Loucy (cell line): ENCODE results near the gene IL18.

Experiments used
- CTCF ChIP-seq: fragments of 200-600 bp; sonication (generic); conservative IDR thresholded peaks from 2 replicates; pipeline ENCODE4 v1.5.1; 2014; ENCODE audit warnings: mild to moderate bottlenecking, antibody characterized with exemption, low read length
- EZH2phosphoT487 ChIP-seq: fragments of 200-600 bp; IDR thresholded peaks from 2 replicates; pipeline ENCODE4 v1.6.1; 2018; ENCODE audit warnings: antibody characterized with exemption, mild to moderate bottlenecking, moderate library complexity, borderline replicate concordance

GRCh38 chr11:112115386-112115785 is 48.5 kb downstream of the IL18 start:
- TF ChIP-seq CTCF (no peak), EZH2phosphoT487 (no peak)
